ENCODE measurements around the gene SOWAHC. TPM values are rescaled to one million over a fixed set of nuclear protein-coding genes. Genes with fewer than 3 reads are reported as not detected.

Gene SOWAHC
- total RNA-seq, 2 donors from 2014 or later = 11.1 to 14.9 TPM

GRCh38 chr2:109611467-109612095, 2.6 kb upstream of the SOWAHC start:
- Histone ChIP-seq H3K27ac (ENCODE audit: low read depth, low read length) (no peak overlapping the region), H3K9ac (ENCODE audit: extremely low read depth, low read length, poor library complexity, severe bottlenecking) (peak overlapping the region; percentile 90), H3K9me3 (ENCODE audit: control insufficient read depth, low read length) (no peaks in the 10 kb centered on the region), H3K4me1 (ENCODE audit: control insufficient read depth, insufficient read depth, low read length) (peaks cover 4% of the 10 kb centered on the region), H3K4me3 (ENCODE audit: low read length) (peak overlapping the region; percentile 96), H3K27me3 (ENCODE audit: control insufficient read depth, insufficient read depth, low read length, poor library complexity, severe bottlenecking) (no peaks in the 10 kb centered on the region), H3K36me3 (ENCODE audit: control insufficient read depth, insufficient read depth, low read length) (no peaks in the 10 kb centered on the region)
- TF ChIP-seq CTCF (conservative IDR thresholded peaks at IDR 0.05) = no peak
- H3K9me3 Mint-ChIP-seq = no peaks in the 10 kb centered on the region
- DNase-seq = no peak
- H3K27ac Mint-ChIP-seq = no peak overlapping the region
- H3K4me3 Mint-ChIP-seq = peak overlapping the region; percentile 92
- H3K4me1 Mint-ChIP-seq = peaks cover 35% of the 10 kb centered on the region
- peaks cover 11% of the 10 kb centered on the region for H3K27me3 Mint-ChIP-seq (ENCODE audit: insufficient read depth)
- WGBS, 2 experiments (ENCODE audit: insufficient coverage in 1 of 2, insufficient read length in 1 of 2) = 84 to 92% methylated on average over 4 to 5 of the region's 5 CpGs
- no peaks in the 10 kb centered on the region for H3K36me3 Mint-ChIP-seq (ENCODE audit: low read depth)

GRCh38 chr2:109613081-109613921, 863 bp upstream of the SOWAHC start:
- H3K36me3 ChIP-seq (ENCODE audit: control insufficient read depth, insufficient read depth, low read length) = no peaks in the 10 kb centered on the region
- 0% methylated on average over 41 to 82 of the region's 82 CpGs for WGBS, 2 experiments (ENCODE audit: insufficient coverage in 1 of 2, insufficient read length in 1 of 2)
- Mint-ChIP-seq H3K27me3 (ENCODE audit: insufficient read depth) (peaks cover 11% of the 10 kb centered on the region), H3K27ac (peak overlapping the region; percentile 96), H3K4me1 (peaks cover 32% of the 10 kb centered on the region), H3K4me3 (peak overlapping the region; percentile 92), H3K9me3 (no peaks in the 10 kb centered on the region), H3K36me3 (ENCODE audit: low read depth) (peaks cover 2% of the 10 kb centered on the region)
- TF ChIP-seq CTCF (conservative IDR thresholded peaks at IDR 0.05) = no peak
- DNase-seq = peak; percentile 66
- peak overlapping the region; percentile 96 for H3K4me3 ChIP-seq (ENCODE audit: low read length)
- peak overlapping the region; percentile 96 for H3K27ac ChIP-seq (ENCODE audit: low read depth, low read length)
- H3K9me3 ChIP-seq (ENCODE audit: control insufficient read depth, low read length) = no peaks in the 10 kb centered on the region
- H3K4me1 ChIP-seq (ENCODE audit: control insufficient read depth, insufficient read depth, low read length) = peaks cover 4% of the 10 kb centered on the region
- H3K9ac ChIP-seq (ENCODE audit: extremely low read depth, low read length, poor library complexity, severe bottlenecking) = peak overlapping the region; percentile 90
- H3K27me3 ChIP-seq (ENCODE audit: control insufficient read depth, insufficient read depth, low read length, poor library complexity, severe bottlenecking) = no peaks in the 10 kb centered on the region

GRCh38 chr2:109614715-109615636, 812 bp downstream of the SOWAHC start:
- Mint-ChIP-seq H3K36me3 (ENCODE audit: low read depth) (peaks cover 2% of the 10 kb centered on the region), H3K4me3 (peak overlapping the region; percentile 92), H3K27me3 (ENCODE audit: insufficient read depth) (peaks cover 11% of the 10 kb centered on the region), H3K27ac (peak overlapping the region; percentile 72), H3K9me3 (no peaks in the 10 kb centered on the region), H3K4me1 (peaks cover 24% of the 10 kb centered on the region)
- Histone ChIP-seq H3K9ac (ENCODE audit: extremely low read depth, low read length, poor library complexity, severe bottlenecking) (peak overlapping the region; percentile 54), H3K4me3 (ENCODE audit: low read length) (peak overlapping the region; percentile 80), H3K27me3 (ENCODE audit: control insufficient read depth, insufficient read depth, low read length, poor library complexity, severe bottlenecking) (no peaks in the 10 kb centered on the region), H3K27ac (ENCODE audit: low read depth, low read length) (peak overlapping the region; percentile 86), H3K9me3 (ENCODE audit: control insufficient read depth, low read length) (no peaks in the 10 kb centered on the region), H3K36me3 (ENCODE audit: control insufficient read depth, insufficient read depth, low read length) (no peaks in the 10 kb centered on the region), H3K4me1 (ENCODE audit: control insufficient read depth, insufficient read depth, low read length) (peaks cover 4% of the 10 kb centered on the region)
- TF ChIP-seq CTCF (conservative IDR thresholded peaks at IDR 0.05) = no peak
- 2 to 5% methylated on average over 14 to 90 of the region's 90 CpGs for WGBS, 2 experiments (ENCODE audit: insufficient coverage in 1 of 2, insufficient read length in 1 of 2)
- peak; percentile 77 for DNase-seq

Measured in endodermal cell (in vitro differentiated cells).